ENCODE measurements around the gene UBP1. TPM values are rescaled to one million over a fixed set of nuclear protein-coding genes. Genes with fewer than 3 reads are reported as not detected.

UBP1 gene
- total RNA-seq, 1 experiment from 2014 or later: 50.4 TPM

DNA sequence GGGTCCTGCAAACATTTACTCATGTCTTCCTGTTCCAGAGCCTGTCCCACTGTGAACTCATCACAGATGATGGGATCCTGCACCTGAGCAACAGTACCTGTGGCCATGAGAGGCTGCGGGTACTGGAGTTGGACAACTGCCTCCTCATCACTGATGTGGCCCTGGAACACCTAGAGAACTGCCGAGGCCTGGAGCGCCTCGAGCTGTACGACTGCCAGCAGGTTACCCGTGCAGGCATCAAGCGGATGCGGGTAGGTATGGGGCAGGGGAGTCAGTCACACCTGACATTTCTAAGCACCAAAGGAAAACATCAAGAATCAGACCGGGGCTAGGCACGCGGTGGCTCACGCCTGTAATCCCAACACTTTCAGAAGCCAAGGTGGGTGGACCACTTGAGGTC is 56.3 kb downstream of the UBP1 start:
- Histone ChIP-seq H3K79me2 (ENCODE audit: low read depth) (no peaks in the 10 kb centered on the region), H3K4me1 (replicated peaks; ENCODE audit: insufficient read depth) (no peaks in the 10 kb centered on the region), H3K4me2 (no peak overlapping the region), H3F3A (ENCODE audit: insufficient read depth, low read depth) (no peaks in the 10 kb centered on the region), H3K9me3 (ENCODE audit: insufficient read depth, low read depth) (no peaks in the 10 kb centered on the region), H3K27me3 (ENCODE audit: insufficient read depth, low read depth) (no peaks in the 10 kb centered on the region), H3K36me3 (ENCODE audit: low read depth) (no peaks in the 10 kb centered on the region), H4K20me1 (ENCODE audit: insufficient read depth) (no peaks in the 10 kb centered on the region), H3K4me3 (no peak overlapping the region), H2AFZ (no peak overlapping the region), H3K9me2 (ENCODE audit: insufficient read depth) (no peaks in the 10 kb centered on the region), H3K27ac (no peak overlapping the region)
- POLR2A ChIA-PET (ENCODE audit: unreplicated experiment): interaction anchor here (0.7 kb wide), 1 partner anchor 334 kb away, joined by 3 read pairs; no protein-coding TSS in a partner anchor
- BruUV-seq (replicated peaks): no TSS peak
- intact Hi-C loops (cut with micrococcal nuclease; ENCODE audit: unreplicated experiment): no loop called here
- TF ChIP-seq, protein P1, sequence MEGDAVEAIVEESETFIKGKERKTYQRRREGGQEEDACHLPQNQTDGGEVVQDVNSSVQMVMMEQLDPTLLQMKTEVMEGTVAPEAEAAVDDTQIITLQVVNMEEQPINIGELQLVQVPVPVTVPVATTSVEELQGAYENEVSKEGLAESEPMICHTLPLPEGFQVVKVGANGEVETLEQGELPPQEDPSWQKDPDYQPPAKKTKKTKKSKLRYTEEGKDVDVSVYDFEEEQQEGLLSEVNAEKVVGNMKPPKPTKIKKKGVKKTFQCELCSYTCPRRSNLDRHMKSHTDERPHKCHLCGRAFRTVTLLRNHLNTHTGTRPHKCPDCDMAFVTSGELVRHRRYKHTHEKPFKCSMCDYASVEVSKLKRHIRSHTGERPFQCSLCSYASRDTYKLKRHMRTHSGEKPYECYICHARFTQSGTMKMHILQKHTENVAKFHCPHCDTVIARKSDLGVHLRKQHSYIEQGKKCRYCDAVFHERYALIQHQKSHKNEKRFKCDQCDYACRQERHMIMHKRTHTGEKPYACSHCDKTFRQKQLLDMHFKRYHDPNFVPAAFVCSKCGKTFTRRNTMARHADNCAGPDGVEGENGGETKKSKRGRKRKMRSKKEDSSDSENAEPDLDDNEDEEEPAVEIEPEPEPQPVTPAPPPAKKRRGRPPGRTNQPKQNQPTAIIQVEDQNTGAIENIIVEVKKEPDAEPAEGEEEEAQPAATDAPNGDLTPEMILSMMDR (conservative IDR thresholded peaks at IDR 0.05): no peak
- no peak for TF ChIP-seq EZH2 (IDR thresholded peaks at IDR 0.05; ENCODE audit: low read depth)
- CTCF ChIA-PET: no interaction called here
- no peak for DNase-seq

DNA sequence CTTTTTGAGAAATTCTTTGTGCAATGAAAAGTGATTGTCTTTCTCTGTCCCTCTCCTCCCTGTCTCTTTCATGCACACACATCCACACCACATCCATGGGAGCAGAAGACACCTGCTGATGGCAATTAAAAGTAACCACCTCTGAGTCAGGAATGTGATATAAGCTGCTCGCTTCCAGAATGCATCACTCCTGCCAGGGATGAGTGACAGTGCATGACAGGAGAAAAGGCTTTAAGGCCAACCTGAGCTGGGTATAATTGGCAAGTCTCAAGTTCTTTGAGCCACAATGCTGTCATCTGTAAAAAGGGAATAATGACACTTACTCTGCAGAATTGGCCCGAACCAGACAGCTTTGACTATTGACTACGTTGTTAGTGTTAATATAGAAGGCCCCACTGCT is 59.6 kb downstream of the UBP1 start:
- H3K4me2 ChIP-seq: no peak overlapping the region
- no peaks in the 10 kb centered on the region for H3K4me1 ChIP-seq (replicated peaks; ENCODE audit: insufficient read depth)
- DNase-seq: no peak
- ChIA-PET CTCF (no interaction called here), POLR2A (ENCODE audit: unreplicated experiment) (no interaction called here)
- no peak overlapping the region for H2AFZ ChIP-seq
- no TSS peak for BruUV-seq (replicated peaks)
- no peaks in the 10 kb centered on the region for H3K27me3 ChIP-seq (ENCODE audit: insufficient read depth, low read depth)
- no peaks in the 10 kb centered on the region for H3K79me2 ChIP-seq (ENCODE audit: low read depth)
- H3K9me3 ChIP-seq (ENCODE audit: insufficient read depth, low read depth): no peaks in the 10 kb centered on the region
- TF ChIP-seq, protein P1 (conservative IDR thresholded peaks at IDR 0.05): no peak
- TF ChIP-seq EZH2 (IDR thresholded peaks at IDR 0.05; ENCODE audit: low read depth): no peak
- H3K9me2 ChIP-seq (ENCODE audit: insufficient read depth): no peaks in the 10 kb centered on the region
- H3F3A ChIP-seq (ENCODE audit: insufficient read depth, low read depth): no peaks in the 10 kb centered on the region
- intact Hi-C loops (cut with micrococcal nuclease; ENCODE audit: unreplicated experiment): no loop called here
- no peak overlapping the region for H3K4me3 ChIP-seq
- no peaks in the 10 kb centered on the region for H3K36me3 ChIP-seq (ENCODE audit: low read depth)
- no peaks in the 10 kb centered on the region for H4K20me1 ChIP-seq (ENCODE audit: insufficient read depth)
- H3K27ac ChIP-seq: no peak overlapping the region

- BruUV-seq (replicated peaks): no TSS peak
These were observed 62.3 kb downstream of the UBP1 start for GRCh38 chr3:33377931-33378330.

More at GRCh38 chr3:33377931-33378330, 62.3 kb downstream of the UBP1 start:
- no peak overlapping the region for H3K4me3 ChIP-seq
- intact Hi-C loops (cut with micrococcal nuclease; ENCODE audit: unreplicated experiment): loop anchor here (10.0 kb wide), 1 partner anchor 407 kb away; no protein-coding TSS in a partner anchor
- ChIA-PET CTCF (no interaction called here), POLR2A (ENCODE audit: unreplicated experiment) (no interaction called here)
- no peak overlapping the region for H3K4me2 ChIP-seq
- DNase-seq: no peak
- H3K9me3 ChIP-seq (ENCODE audit: insufficient read depth, low read depth): no peaks in the 10 kb centered on the region
- TF ChIP-seq EZH2 (IDR thresholded peaks at IDR 0.05; ENCODE audit: low read depth): no peak
- TF ChIP-seq, protein P1 (conservative IDR thresholded peaks at IDR 0.05): no peak
- H2AFZ ChIP-seq: no peak overlapping the region
- no peaks in the 10 kb centered on the region for H3K9me2 ChIP-seq (ENCODE audit: insufficient read depth)
- H3K27me3 ChIP-seq (ENCODE audit: insufficient read depth, low read depth): no peaks in the 10 kb centered on the region
- H3K27ac ChIP-seq: no peak overlapping the region
- no peaks in the 10 kb centered on the region for H3K79me2 ChIP-seq (ENCODE audit: low read depth)
- no peaks in the 10 kb centered on the region for H3K4me1 ChIP-seq (replicated peaks; ENCODE audit: insufficient read depth)
- no peaks in the 10 kb centered on the region for H4K20me1 ChIP-seq (ENCODE audit: insufficient read depth)
- H3F3A ChIP-seq (ENCODE audit: insufficient read depth, low read depth): no peaks in the 10 kb centered on the region
- no peaks in the 10 kb centered on the region for H3K36me3 ChIP-seq (ENCODE audit: low read depth)

Measured in PC-9 (cell line).